BLaER1 (cell line): ENCODE data around the gene AUP1.

Experiments used
- H3K27ac ChIP-seq: shearing (Covaris generic); formaldehyde crosslinking; 2 replicates; pipeline ENCODE4 v1.8.1; 2022
- H3K27me3 ChIP-seq: shearing (Covaris generic); formaldehyde crosslinking; 2 replicates; pipeline ENCODE4 v1.8.1; 2022
- H3K36me3 ChIP-seq: shearing (Covaris generic); formaldehyde crosslinking; 2 replicates; pipeline ENCODE4 v1.8.1; 2022
- H3K4me1 ChIP-seq: shearing (Covaris generic); formaldehyde crosslinking; 2 replicates; pipeline ENCODE4 v1.8.1; 2022
- H3K4me2 ChIP-seq: shearing (Covaris generic); formaldehyde crosslinking; 2 replicates; pipeline ENCODE4 v1.8.1; 2022
- H3K4me3 ChIP-seq: shearing (Covaris generic); formaldehyde crosslinking; 2 replicates; pipeline ENCODE4 v1.8.1; 2022
- H3K9ac ChIP-seq: shearing (Covaris generic); formaldehyde crosslinking; 2 replicates; pipeline ENCODE4 v1.8.1; 2022
- H3K9me3 ChIP-seq: shearing (Covaris generic); formaldehyde crosslinking; 2 replicates; pipeline ENCODE4 v1.8.1; 2022
- H4K20me1 ChIP-seq: shearing (Covaris generic); formaldehyde crosslinking; 2 replicates; pipeline ENCODE4 v1.8.1; 2022
- Cebpa-rat ChIP-seq: shearing (Covaris generic); IDR thresholded peaks from 2 replicates; pipeline ENCODE4 v1.8.1; 2022

Gene AUP1

GRCh38 chr2:74538881-74539339, 9.4 kb upstream of the AUP1 start:
- Histone ChIP-seq H3K4me3 (no peak overlapping the region), H3K9ac (no peak overlapping the region)

GRCh38 chr2:74537140-74537539, 7.6 kb upstream of the AUP1 start:
- no peak overlapping the region for H3K27ac ChIP-seq
- H4K20me1 ChIP-seq, result peaks cover 6% of the 10 kb centered on the region; the same call in 1 of the 2 replicates
- H3K36me3 ChIP-seq, result peaks cover 26% of the 10 kb centered on the region

More at GRCh38 chr2:74538881-74539339, 9.4 kb upstream of the AUP1 start:
- H4K20me1 ChIP-seq, result no peaks in the 10 kb centered on the region
- 0 out of 2 replicates have a peak, but pooled peaks have one; percentile 36 for TF ChIP-seq Cebpa-rat
- peak overlapping the region; percentile 45 for H3K4me2 ChIP-seq
- no peaks in the 10 kb centered on the region for H3K27me3 ChIP-seq
- H3K9me3 ChIP-seq, result no peaks in the 10 kb centered on the region
- no peak overlapping the region for H3K27ac ChIP-seq
- H3K4me1 ChIP-seq, result peaks cover 7% of the 10 kb centered on the region
- peaks cover 10% of the 10 kb centered on the region for H3K36me3 ChIP-seq

GRCh38 chr2:74536166-74536950, 6.9 kb upstream of the AUP1 start:
- H4K20me1 ChIP-seq, result peaks cover 14% of the 10 kb centered on the region; the same call in 1 of the 2 replicates
- H3K4me2 ChIP-seq, result no peak overlapping the region
- no peak overlapping the region for H3K4me3 ChIP-seq
- no peak overlapping the region for H3K9ac ChIP-seq
- no peak for TF ChIP-seq Cebpa-rat
- no peaks in the 10 kb centered on the region for H3K27me3 ChIP-seq
- no peaks in the 10 kb centered on the region for H3K9me3 ChIP-seq
- H3K36me3 ChIP-seq, result peaks cover 26% of the 10 kb centered on the region
- H3K27ac ChIP-seq, result no peak overlapping the region
- peaks cover 21% of the 10 kb centered on the region for H3K4me1 ChIP-seq

More at GRCh38 chr2:74537140-74537539, 7.6 kb upstream of the AUP1 start:
- H3K27me3 ChIP-seq, result no peaks in the 10 kb centered on the region
- no peak overlapping the region for H3K9ac ChIP-seq
- no peak for TF ChIP-seq Cebpa-rat
- H3K4me3 ChIP-seq, result no peak overlapping the region
- peaks cover 13% of the 10 kb centered on the region for H3K4me1 ChIP-seq
- no peak overlapping the region for H3K4me2 ChIP-seq
- H3K9me3 ChIP-seq, result no peaks in the 10 kb centered on the region

- Histone ChIP-seq H3K27ac (no peak overlapping the region), H3K9me3 (no peaks in the 10 kb centered on the region), H3K9ac (no peak overlapping the region), H3K36me3 (peaks cover 26% of the 10 kb centered on the region), H3K4me2 (no peak overlapping the region), H3K27me3 (no peaks in the 10 kb centered on the region), H4K20me1 (peaks cover 20% of the 10 kb centered on the region; the same call in 1 of the 2 replicates), H3K4me1 (peaks cover 29% of the 10 kb centered on the region), H3K4me3 (no peak overlapping the region)
- TF ChIP-seq Cebpa-rat, result no peak
Observed at GRCh38 chr2:74535440-74535965, 6.0 kb upstream of the AUP1 start.

GRCh38 chr2:74534411-74534810, 4.9 kb upstream of the AUP1 start:
- no peak overlapping the region for H3K4me3 ChIP-seq
- H3K36me3 ChIP-seq, result peaks cover 26% of the 10 kb centered on the region
- H4K20me1 ChIP-seq, result peaks cover 20% of the 10 kb centered on the region; the same call in 1 of the 2 replicates
- no peak overlapping the region for H3K9ac ChIP-seq
- H3K4me2 ChIP-seq, result no peak overlapping the region
- no peaks in the 10 kb centered on the region for H3K9me3 ChIP-seq
- no peaks in the 10 kb centered on the region for H3K27me3 ChIP-seq
- H3K27ac ChIP-seq, result no peak overlapping the region
- peaks cover 29% of the 10 kb centered on the region for H3K4me1 ChIP-seq
- no peak for TF ChIP-seq Cebpa-rat

- Histone ChIP-seq H3K4me1 (peaks cover 27% of the 10 kb centered on the region), H3K27ac (no peak overlapping the region), H3K36me3 (peaks cover 26% of the 10 kb centered on the region), H3K9ac (no peak overlapping the region), H4K20me1 (peaks cover 26% of the 10 kb centered on the region), H3K4me3 (no peak overlapping the region), H3K4me2 (no peak overlapping the region), H3K9me3 (no peaks in the 10 kb centered on the region), H3K27me3 (no peaks in the 10 kb centered on the region)
- TF ChIP-seq Cebpa-rat, result no peak
Observed at GRCh38 chr2:74533464-74533863, 4.0 kb upstream of the AUP1 start.

GRCh38 chr2:74532222-74532621, 2.7 kb upstream of the AUP1 start:
- Histone ChIP-seq H3K27ac (no peak overlapping the region), H3K9me3 (no peaks in the 10 kb centered on the region), H3K4me2 (peak overlapping the region; percentile 98)

GRCh38 chr2:74531666-74532065, 2.2 kb upstream of the AUP1 start:
- peak overlapping the region; percentile 94; the same call in 1 of the 2 replicates for H3K9ac ChIP-seq

More at GRCh38 chr2:74532222-74532621, 2.7 kb upstream of the AUP1 start:
- H3K36me3 ChIP-seq, result peaks cover 38% of the 10 kb centered on the region
- H3K27me3 ChIP-seq, result no peaks in the 10 kb centered on the region
- peaks cover 39% of the 10 kb centered on the region for H3K4me1 ChIP-seq
- H4K20me1 ChIP-seq, result peaks cover 32% of the 10 kb centered on the region
- TF ChIP-seq Cebpa-rat, result no peak
- no peak overlapping the region for H3K4me3 ChIP-seq
- H3K9ac ChIP-seq, result no peak overlapping the region; the same call in 1 of the 2 replicates

GRCh38 chr2:74530239-74531187, 1.0 kb upstream of the AUP1 start:
- Histone ChIP-seq H4K20me1 (peaks cover 32% of the 10 kb centered on the region), H3K27ac (peak overlapping the region; percentile 96), H3K4me2 (peak overlapping the region; percentile 98), H3K4me1 (peaks cover 42% of the 10 kb centered on the region), H3K9me3 (no peaks in the 10 kb centered on the region), H3K27me3 (no peaks in the 10 kb centered on the region), H3K4me3 (peak overlapping the region; percentile 97), H3K9ac (peak overlapping the region; percentile 94), H3K36me3 (peaks cover 55% of the 10 kb centered on the region)
- TF ChIP-seq Cebpa-rat, result no peak

More at GRCh38 chr2:74531666-74532065, 2.2 kb upstream of the AUP1 start:
- Histone ChIP-seq H3K36me3 (peaks cover 44% of the 10 kb centered on the region), H3K27ac (peak overlapping the region; percentile 1; the same call in 1 of the 2 replicates), H3K9me3 (no peaks in the 10 kb centered on the region), H4K20me1 (peaks cover 32% of the 10 kb centered on the region), H3K4me3 (peak overlapping the region; percentile 97), H3K27me3 (no peaks in the 10 kb centered on the region), H3K4me1 (peaks cover 42% of the 10 kb centered on the region), H3K4me2 (peak overlapping the region; percentile 98)
- no peak for TF ChIP-seq Cebpa-rat
